SK-N-SH (cell line): ENCODE data around the gene PRKCA.

Experiments
- POLR2AphosphoS5 ChIP-seq: IDR thresholded peaks from 2 replicates; pipeline ENCODE4 v1.6.1; 2012; ENCODE audit warnings: low read depth, low read length
- SMC3 ChIP-seq: IDR thresholded peaks from 2 replicates; pipeline ENCODE4 v1.6.1; 2012; ENCODE audit warnings: low read depth, low read length, improper control_type of control experiment

- no peak for TF ChIP-seq POLR2AphosphoS5
- no peak for TF ChIP-seq SMC3
Measured at GRCh38 chr17:66476014-66476413, 173.6 kb downstream of the PRKCA start.
